ENCODE measurements around the gene STKLD1.

The STKLD1 gene

GRCh38 chr9:133345596-133345995 is 30.6 kb upstream of the STKLD1 start:
- no peak for DNase-seq (ENCODE audit: low read depth in 3 of 3)

GRCh38 chr9:133346021-133346785 is 30.0 kb upstream of the STKLD1 start:
- DNase-seq (ENCODE audit: low read depth in 3 of 3), result no peak

DNA sequence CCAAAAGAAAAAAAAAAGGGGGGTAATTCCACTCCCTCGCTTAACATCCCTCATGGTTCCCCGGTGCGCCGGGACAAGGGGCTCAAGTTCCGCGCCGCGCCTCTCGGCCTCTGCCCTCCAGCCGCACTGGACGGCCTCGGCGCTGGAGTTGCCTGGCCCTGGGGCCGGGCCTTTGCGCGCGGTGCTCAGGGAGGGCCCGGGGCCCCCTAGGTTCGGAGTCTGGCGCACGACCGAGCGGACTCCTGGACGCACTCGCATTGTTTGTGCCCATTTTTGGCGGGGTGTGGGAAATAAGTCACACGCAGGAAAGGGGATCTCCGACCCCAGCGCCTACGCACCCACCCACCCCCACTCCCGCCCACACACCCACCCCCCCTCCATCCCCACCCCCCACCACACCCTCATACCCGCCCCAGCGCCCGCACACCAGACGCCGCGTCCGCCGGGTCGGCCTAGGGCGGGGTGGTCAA is 28.6 kb upstream of the STKLD1 start:
- DNase-seq (ENCODE audit: low read depth in 3 of 3), result peak in 1 of 3 experiments; percentile 24

DNA sequence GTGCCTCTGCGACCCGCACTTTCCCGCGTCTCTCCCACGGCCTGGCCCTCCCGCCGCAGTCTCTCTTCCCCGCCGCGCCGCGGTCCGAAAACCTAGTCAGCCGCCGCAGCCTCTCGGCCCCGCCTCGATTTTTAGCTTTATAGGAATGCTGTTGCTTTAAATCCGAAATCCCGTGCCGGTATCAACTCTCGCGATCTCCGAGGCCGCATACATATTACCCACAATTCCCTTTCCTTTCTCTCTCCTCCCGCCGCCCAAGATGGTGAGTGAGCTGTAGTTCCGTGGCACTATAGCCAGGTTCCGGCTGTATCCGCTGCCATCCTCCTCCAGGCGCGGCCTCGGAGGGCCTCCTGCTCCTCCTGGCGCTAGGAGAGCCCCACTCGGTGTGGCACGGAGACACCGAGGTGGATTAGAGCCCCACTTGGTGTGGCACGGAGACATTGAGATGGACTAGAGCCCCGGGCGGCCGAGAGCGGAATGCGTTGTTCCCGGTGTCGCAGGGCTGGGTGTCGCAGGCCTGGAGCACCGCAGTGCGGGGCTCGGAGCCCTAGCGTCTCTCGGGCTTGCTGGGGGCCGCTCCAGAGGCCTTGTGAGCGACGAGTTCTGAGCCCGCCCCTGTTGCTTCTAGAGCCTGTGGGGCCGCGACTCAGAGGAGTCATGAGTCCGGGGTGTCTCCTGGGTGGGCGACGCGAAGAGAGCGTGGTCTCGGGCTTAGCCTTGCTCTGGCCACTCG is 28.0 kb upstream of the STKLD1 start, which contains the start of the genes MED22 and RPL7A:
TSS of gene MED22 (minus strand) at position 147 of the 733 bp plus-strand sequence. CDS start 1,469 bp downstream, outside the sequence.
TSS of gene RPL7A (plus strand) at position 234 of the 733 bp plus-strand sequence. CDS start at position 260, 26 bp downstream.
- DNase-seq (ENCODE audit: low read depth in 3 of 3), result peak; percentile 83 to 88 (median 85)

DNA sequence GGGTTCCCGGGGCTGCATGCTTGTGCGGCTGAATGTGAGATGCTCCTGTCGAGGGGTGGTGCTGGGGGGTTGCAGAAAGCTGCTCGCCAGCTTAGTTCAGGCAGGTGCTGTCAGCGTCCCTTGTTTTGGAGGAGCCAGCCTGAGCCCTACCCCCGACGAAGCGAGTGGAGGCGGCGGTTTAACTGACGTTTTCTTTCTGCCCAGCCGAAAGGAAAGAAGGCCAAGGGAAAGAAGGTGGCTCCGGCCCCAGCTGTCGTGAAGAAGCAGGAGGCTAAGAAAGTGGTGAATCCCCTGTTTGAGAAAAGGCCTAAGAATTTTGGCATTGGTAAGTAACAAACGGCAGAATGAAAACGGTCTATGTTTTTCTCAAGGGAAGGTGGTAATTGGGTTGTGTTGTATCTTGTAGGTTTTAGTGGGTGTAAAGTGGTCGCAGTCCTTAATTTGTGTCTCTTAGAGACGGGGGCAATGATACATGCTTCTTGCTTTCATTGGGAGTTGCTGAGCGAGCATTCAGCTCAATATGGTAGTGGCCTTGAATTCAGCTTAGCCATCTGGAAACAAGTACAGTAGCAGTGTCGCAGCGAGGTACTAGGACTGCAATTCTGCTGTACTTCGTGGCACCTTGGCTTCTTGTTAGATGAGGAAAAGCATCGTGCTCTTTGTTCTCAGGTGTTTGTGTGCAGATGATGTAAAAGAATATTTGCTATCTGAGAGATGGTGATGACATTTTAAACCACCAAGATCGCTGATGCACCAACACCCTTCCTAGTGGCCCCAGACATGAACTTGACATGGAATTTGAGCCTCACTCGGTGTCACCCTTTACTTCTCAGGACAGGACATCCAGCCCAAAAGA is 27.2 kb upstream of the STKLD1 start:
- no peak for DNase-seq (ENCODE audit: low read depth in 3 of 3)

GRCh38 chr9:133349965-133350616 is 26.1 kb upstream of the STKLD1 start:
- no peak for DNase-seq (ENCODE audit: low read depth in 3 of 3)

DNA sequence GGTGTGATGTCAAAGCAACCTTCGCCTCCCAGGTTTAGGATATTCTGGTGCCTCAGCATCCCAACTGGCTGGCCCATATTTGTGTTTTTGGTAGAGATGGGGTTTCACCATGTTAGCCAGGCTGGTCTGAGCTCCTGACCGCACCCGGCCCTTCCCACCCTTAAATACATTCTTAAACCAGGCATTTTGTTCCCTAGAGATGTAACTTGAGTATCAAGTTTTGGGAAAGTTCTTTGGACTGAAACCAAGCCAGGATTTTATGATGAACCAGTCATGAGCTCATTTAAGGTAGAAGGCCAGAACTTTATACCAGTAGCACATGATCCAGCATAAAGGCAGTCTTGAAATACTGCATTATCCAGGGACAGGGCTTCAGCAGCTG is 24.6 kb upstream of the STKLD1 start:
- DNase-seq (ENCODE audit: low read depth in 3 of 3), result no peak

DNA sequence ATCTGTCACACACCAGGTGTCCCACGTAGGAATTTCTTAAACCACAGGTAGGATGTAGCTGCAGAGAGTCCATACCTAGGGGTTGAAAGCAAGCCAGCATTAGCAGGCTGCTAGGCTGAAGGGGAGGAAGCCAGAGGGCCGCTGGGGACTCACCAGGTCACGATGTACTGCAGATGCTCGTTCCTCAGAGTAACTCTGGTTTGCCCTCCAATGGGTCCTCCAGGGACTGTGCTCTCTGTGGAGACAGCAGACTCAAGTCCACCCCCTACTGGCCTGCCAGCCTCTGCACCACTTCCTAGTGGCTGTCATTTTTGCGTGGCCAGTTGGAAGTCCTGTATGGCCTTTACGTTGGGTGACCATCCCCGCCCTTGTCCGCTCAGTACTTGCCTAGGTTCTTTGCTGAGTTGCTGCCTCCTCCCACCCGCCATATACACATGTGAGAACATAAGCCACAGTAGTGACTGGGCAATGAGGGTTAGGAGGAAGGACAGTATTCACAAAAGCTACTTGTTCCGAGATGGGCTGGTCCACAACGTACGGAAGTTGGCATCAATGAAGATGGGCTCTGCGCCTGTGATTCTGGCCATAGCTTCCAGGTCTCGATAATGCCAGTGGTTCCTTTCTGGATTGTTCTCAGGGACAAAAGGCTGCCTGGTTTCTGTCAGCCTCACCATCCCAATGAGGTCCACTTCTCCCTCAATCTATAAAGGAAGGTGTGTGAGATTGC is 24.1 kb upstream of the STKLD1 start:
- DNase-seq (ENCODE audit: low read depth in 3 of 3), result no peak

- DNase-seq (ENCODE audit: low read depth in 3 of 3), result no peak
These were observed 23.4 kb upstream of the STKLD1 start for GRCh38 chr9:133352635-133353340.

GRCh38 chr9:133353548-133353947 is 22.6 kb upstream of the STKLD1 start:
- no peak for DNase-seq (ENCODE audit: low read depth in 3 of 3)

DNA sequence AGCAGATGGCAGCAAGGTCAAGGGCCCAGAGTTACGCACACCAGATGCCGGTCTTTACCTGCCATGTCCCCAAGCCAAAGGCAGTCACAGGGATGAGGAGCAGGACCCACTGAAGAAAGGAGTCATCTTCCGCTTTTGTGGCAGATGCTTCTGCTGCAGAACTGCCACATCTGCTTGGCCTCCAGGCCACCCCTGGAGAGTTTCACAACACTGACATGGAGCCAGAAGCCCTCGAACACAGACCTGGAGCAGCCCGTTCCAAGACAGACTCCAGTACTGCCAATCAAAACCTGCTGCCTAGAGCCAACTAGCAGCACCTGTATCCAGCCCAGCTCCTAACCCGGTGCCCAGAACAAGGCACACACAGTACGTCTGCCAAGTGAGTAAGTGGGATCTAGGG is 21.4 kb upstream of the STKLD1 start:
- DNase-seq (ENCODE audit: low read depth in 3 of 3), result no peak

DNA sequence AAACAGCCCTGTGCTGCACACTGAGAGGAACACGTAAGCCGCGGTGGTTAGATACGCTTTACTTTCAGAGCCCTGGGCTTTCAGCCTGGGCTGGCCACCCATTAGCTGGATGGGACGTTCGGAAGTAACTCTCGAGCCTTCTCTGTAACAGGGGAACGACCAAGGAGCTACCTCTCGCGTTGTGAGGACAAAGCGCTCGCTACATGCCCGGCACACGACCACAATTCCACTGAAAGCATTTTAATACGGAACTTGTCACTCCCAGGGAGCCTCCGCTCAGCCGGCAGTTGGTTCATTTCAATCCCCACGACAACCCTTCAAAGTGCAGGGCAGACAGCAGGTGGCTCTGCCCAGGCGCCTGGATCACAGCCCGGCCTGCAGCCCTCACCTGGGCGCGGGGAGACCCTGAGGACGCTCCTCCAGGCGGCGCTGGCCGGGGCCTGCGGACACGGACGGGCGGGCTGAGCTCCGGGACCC is 20.2 kb upstream of the STKLD1 start:
- DNase-seq (ENCODE audit: low read depth in 3 of 3), result no peak

- peak; percentile 80 to 85 (median 83) for DNase-seq (ENCODE audit: low read depth in 3 of 3)
These were observed 19.6 kb upstream of the STKLD1 start, which contains the start of the genes SURF1 and SURF2 for GRCh38 chr9:133356391-133357091. Gene SURF1 (minus strand): TSS chr9:133356487. CDS start chr9:133356453, 34 bp downstream. Gene SURF2 (plus strand): TSS chr9:133356550. CDS start chr9:133356593, 43 bp downstream.

GRCh38 chr9:133357656-133358055 is 18.5 kb upstream of the STKLD1 start:
- no peak for DNase-seq (ENCODE audit: low read depth in 3 of 3)

DNA sequence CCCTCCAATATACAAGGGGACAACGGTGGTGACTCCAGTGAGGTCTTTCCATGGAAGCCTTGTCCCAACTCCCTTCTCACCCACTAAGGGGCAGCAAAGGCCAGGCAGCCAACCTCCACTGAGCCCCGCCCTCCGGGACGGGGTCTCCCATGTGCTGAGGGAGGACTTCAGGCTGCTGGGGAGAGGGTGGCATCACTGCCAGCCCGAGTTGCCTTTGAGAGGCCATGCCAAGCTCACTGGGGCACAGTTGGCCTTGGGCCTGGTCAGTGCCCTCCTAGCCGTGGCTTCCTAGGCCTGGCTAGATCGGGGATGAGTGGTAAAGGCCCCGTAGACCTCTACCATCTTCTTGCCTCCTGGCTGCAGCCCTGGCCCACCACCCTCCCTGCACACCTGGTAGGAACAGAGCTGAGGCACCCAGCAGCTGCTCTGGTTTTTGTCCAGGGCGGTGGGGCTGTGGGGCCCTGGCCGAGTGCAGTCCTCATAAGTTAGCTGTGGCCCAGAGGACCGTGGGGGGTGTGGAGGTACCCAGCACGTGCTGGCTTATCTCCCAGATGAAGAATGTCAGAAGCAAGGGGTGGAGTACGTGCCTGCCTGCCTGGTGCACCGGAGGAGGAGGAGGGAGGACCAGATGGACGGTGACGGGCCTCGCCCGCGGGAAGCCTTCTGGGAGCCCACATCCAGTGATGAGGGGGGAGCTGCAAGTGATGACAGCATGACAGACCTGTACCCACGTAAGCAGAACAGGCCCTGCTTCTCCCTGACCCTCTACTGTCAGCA is 16.6 kb upstream of the STKLD1 start:
- DNase-seq (ENCODE audit: low read depth in 3 of 3), result no peak

GRCh38 chr9:133360400-133361393 is 15.5 kb upstream of the STKLD1 start:
- DNase-seq (ENCODE audit: low read depth in 3 of 3), result no peak

DNA sequence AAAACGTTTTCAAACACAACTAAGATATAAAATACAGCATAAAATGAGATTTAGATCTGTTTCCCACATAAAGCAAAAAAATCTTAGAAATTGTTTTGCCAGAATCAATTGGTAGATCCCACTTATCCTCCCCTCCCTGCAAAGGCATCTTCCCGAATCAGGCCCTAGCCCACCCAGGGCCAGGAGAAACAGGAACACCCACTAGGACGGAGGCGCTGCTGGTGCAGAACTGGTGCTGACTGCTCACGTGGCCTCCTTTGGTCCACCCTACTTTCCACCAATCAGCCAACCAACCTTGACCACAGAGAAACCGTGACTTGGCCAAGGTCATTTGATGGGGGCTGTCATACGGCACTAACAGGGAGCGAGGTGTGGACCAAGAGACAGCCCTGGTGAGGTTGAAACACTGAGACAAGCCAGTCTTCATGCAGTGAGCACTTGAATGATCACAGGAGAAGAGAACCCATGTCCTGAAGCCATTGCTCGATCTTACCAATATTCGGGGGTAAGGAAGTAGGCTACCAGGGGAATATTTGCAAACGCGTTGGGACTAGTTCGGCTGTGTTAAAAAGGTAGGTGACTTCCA is 14.6 kb upstream of the STKLD1 start:
- no peak for DNase-seq (ENCODE audit: low read depth in 3 of 3)

Measured in stimulated activated CD4-positive, alpha-beta T cell treated with anti-CD3 and anti-CD28 coated beads, TNF-alpha, amount 100 ng/mL, for 4 hours (primary cell).